Fibroblast of pulmonary artery (primary cell): ENCODE results near the gene CD70.
A peak's percentile ranks its signal among the peaks of the same experiment; 100 is the strongest.
"Not testable (repeated sequence)": the region's sequence is repeated elsewhere in the genome, so short reads cannot be mapped to it uniquely, and the experiment has no call there.

Source experiments
- DNase-seq: peaks from one replicate; pipeline ENCODE4 v3.0.0-alpha.2; 2010; ENCODE audit warnings: low read depth
- H3K4me3 ChIP-seq: replicated peaks from 2 replicates; pipeline ENCODE4 v1.5.1; 2011; ENCODE audit warnings: low read depth, mild to moderate bottlenecking, control low read depth, low read length, moderate library complexity
- TF ChIP-seq, protein P1 (sequence below): IDR thresholded peaks from 2 replicates; pipeline ENCODE4 v1.5.1; 2011; ENCODE audit warnings: mild to moderate bottlenecking, control low read depth, low read length, inconsistent platforms; ENCODE audit errors: missing control alignments

The CD70 gene

DNA sequence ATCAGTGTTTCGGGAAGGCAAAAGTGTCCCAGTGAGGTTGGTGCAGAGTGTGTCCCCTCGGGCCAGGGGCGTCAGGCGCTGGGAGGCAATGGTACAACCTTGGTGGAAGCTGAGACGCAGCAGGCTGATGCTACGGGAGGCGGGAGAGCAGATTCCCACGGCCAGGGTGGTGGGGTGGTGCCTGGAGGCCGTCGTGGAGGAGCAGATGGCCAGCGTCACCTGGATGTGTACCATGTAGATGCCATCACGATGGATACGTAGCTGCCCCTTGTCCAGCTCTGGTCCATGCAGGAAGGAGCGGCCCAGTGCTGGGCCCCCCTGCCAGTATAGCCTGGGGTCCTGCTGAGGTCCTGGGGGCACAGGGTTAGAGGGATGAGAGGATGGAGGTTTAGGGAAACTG is 4.9 kb downstream of the CD70 start:
- TF ChIP-seq, protein P1, sequence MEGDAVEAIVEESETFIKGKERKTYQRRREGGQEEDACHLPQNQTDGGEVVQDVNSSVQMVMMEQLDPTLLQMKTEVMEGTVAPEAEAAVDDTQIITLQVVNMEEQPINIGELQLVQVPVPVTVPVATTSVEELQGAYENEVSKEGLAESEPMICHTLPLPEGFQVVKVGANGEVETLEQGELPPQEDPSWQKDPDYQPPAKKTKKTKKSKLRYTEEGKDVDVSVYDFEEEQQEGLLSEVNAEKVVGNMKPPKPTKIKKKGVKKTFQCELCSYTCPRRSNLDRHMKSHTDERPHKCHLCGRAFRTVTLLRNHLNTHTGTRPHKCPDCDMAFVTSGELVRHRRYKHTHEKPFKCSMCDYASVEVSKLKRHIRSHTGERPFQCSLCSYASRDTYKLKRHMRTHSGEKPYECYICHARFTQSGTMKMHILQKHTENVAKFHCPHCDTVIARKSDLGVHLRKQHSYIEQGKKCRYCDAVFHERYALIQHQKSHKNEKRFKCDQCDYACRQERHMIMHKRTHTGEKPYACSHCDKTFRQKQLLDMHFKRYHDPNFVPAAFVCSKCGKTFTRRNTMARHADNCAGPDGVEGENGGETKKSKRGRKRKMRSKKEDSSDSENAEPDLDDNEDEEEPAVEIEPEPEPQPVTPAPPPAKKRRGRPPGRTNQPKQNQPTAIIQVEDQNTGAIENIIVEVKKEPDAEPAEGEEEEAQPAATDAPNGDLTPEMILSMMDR, result no peak
- no peak overlapping the region for H3K4me3 ChIP-seq
- no peak for DNase-seq

DNA sequence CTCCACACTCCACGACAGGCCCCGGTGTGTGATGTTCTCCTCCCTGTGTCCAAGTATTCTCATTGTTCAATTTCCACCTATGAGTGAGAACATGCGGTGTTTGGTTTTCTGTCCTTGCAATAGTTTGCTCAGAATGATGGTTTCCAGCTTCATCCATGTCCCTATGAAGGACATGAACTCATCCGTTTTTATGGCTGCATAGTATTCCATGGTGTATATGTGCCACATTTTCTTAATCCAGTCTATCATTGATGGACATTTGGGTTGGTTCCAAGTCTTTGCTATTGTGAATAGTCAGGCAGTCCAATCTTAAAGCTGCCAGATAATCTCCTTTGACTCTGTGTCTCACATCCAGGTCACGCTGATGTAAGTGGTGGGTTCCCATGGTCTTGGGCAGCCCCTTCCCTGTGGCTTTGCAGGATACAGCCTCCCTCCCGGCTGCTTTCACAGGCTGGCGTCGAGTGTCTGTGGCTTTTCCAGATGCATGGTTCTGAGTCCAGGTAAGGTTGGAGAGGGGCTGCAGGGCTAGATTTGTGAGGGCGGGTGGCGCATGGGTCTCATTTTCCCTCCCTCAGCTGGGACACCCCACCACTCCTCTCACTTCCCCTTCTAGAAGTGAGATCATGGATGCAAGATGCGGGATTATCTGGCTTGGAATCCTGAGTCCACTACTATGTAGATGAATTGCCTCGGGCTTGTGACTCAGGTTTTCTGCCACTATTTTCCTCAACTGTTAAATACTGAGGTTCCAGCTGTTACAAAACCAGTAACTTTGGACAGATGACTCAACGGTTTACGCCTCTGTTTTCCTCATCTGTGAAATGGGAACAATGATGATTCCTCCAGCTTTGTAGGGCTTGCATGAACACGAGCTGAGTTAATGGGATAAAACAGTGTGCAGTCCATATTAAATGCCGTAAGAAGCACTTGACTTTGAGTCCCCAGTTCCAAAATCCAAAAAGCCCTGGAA is 8.2 kb downstream of the CD70 start:
- not testable (repeated sequence) for DNase-seq, H3K4me3 ChIP-seq

DNA sequence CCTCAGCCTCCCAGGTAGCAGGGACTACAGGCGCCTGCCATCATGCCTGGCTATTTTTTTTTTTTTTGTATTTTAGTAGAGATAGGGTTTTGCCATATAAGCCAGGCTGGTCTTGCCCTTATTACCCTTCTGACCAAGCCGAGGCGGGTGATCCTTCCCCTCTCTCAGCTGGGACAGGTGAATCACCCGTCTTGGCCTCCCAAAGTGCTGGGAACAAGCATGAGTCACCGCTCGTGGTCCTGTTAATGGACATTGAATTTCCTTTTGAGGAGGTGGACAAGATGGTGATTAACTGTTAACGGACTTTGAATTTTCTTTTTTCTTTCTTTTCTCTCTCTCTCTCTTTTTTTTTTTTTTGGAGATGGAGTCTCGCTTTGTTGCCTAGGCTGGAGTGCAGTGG is 10.6 kb downstream of the CD70 start:
- DNase-seq, result peak; percentile 27
- no peak overlapping the region for H3K4me3 ChIP-seq
- TF ChIP-seq, protein P1, result no peak

DNA sequence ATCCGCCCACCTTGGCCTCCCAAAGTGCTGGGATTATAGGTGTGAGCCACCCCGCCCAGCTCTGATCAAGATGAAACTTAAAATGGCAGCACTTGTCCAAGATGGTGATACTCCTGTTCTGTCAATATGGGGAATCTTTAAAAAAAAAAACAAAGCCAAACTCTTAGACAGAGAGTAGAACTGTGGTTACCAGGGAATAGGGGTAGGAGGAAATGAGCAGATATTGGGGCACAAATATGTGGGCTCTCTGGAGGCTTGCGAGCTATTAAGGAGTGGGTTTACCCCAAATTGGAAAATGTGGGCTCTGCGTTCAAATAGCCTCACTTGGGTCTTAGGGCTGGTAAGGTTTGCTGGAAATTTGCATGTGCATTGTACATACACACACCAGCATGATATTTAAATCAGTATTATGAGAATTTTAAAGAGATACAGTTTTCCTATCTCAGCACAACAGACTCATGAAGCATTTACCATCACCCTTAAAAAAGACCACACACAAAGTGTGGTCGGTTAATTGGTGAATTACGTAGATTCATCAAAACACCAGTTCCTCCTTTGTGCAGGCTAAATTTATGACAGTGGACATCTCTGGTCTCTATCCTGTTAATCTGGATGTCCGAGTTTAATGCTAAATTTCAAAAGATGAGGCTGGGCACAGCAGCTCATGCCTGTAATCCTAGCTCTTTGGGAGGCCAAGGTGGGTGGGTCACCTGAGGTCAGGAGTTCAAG is 11.3 kb downstream of the CD70 start:
- no peak overlapping the region for H3K4me3 ChIP-seq
- DNase-seq, result no peak
- TF ChIP-seq, protein P1, result no peak

DNA sequence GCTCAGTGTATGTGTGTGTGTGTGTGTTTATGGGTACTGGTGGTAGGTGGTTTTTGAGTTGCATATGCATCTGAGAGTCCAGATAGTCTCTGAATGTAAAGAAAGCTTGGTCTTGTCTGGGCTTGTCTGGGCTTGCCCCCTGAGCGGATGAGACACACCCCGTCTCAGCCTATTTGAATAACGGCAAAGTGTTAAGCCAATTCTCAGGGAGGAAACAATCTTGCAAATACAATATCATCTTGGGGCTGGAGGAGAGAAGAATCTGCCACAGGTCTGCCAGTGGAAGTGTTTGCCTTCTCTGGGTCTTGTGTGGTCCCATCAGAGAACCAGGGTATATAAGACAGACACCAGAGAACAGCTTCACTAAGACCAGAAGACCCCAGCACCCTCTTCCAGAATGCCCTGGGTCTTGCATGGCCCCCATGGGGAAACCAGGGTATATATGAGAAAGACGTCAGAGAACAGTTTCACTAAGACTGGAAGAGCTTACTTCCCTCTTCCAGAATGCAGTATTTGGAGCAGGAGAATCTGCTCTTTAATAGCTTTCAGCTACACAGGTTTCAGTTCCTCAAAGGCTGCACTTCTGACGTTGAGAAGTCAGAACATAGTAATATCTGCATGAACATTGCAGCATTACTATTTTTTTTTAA is 13.3 kb downstream of the CD70 start:
- TF ChIP-seq, protein P1, result no peak
- DNase-seq, result no peak
- no peak overlapping the region for H3K4me3 ChIP-seq

DNA sequence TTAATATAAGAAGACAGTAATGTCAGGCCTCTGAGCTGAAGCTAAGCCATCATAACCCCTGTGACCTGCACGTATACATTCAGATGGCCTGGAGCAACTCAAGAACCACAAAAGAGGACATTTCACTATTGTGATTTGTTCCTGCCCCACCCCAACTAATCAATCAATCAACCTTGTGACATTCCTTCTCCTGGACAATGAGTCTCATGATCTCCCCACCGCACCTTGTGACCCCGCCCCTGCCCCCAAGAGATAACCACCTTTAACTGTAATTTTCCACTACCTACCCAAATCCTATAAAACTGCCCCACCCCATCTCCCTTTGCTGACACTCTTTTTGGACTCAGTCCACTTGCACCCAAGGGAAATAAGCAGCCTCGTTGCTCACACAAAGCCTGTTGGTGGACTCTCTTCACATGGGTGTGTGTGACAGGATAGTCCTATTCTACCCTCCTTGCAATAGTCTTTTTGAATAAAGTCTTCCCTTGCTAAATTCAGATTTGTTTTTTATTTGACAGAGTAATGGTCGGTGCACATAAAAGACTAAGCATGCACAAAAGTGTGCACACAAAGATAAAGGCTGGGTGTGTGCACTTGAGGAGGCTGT is 14.0 kb downstream of the CD70 start:
- TF ChIP-seq, protein P1, result no peak
- H3K4me3 ChIP-seq, result no peak overlapping the region
- no peak for DNase-seq

DNA sequence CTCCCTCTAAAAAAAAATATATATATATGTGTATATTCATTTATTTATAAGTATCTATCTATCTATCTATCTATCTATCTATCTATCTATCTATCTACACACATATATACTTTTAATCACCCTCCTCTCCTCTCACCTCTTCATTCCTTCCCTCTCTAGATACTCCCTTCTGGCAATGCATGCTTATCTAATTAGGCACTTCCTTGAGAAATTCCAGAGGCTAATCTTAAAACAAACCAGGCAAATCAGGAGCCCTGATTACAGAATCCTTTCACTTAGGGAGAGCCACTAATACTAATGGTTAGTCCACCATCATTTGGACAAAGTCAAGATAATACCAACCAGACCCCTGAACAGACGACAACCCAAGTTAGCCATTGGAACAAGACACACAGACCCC is 17.6 kb downstream of the CD70 start:
- TF ChIP-seq, protein P1, result no peak
- DNase-seq, result no peak
- no peak overlapping the region for H3K4me3 ChIP-seq
